ENCODE measurements around the gene MED29. TPM values are rescaled to one million over a fixed set of nuclear protein-coding genes. Genes with fewer than 3 reads are reported as not detected.

MED29 gene
- total and polyA plus RNA-seq, 2 of the 13 experiments (the other 11 are each of a cell fraction or from before 2014, with no cell fraction given): 14.0 to 19.7 TPM

DNA sequence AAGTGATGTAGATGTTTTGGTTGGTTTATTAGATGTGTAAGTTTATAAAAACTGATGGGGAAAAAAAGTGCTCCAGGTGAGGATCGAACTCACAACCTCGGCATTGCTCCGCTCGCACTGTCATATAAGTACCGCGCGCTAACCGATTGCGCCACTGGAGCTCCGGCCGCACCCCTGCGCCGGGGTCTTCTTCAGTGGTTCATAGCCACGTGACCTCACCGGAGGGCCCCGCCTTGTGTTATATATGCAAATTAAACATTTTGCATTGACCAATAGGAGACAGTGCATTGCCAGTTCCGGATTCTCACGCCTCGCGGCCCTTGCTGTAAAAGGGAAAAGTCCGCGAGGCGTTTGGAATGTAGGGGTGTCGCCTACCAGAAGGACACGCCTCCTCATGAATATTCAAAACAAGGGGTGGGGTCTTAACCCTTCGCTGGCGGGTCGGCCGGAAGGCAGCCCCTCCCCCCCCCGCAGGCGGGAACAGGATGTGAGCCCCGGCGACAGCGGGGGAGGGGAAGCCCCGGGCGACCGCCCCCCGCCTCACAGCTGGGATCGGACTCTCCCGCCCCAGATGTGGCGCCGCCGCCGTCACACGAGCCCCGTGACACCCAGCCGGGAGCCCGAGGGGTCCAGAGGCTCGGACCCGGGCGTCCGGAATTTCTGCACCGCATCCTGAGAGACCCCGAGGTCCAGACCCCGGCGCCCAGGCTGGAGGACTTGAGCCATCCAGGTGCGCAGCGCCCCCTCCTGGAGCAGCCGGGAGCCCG is 21.1 kb downstream of the MED29 start, which contains the start of gene PLEKHG2 (continued):
- TF ChIP-seq ZNF160 (CRISPR knock-in tag; IDR thresholded peaks at IDR 0.05) (no peak; the same call in 1 of the 2 replicates), EED (CRISPR knock-in tag; IDR thresholded peaks at IDR 0.05) (no peak), WIZ (CRISPR knock-in tag; IDR thresholded peaks at IDR 0.05) (no peak; the same call in 1 of the 2 replicates), ZNF724P (CRISPR knock-in tag; IDR thresholded peaks at IDR 0.05; ENCODE audit: borderline replicate concordance) (no peak), SAFB2 (CRISPR knock-in tag; IDR thresholded peaks at IDR 0.05; ENCODE audit: borderline replicate concordance, low read depth) (no peak), ZNF772 (CRISPR knock-in tag; IDR thresholded peaks at IDR 0.05) (no peak), ZNF296 (CRISPR knock-in tag; conservative IDR thresholded peaks at IDR 0.05) (no peak), ZNF512 (CRISPR knock-in tag; IDR thresholded peaks at IDR 0.05) (no peak), ZC3H13 (CRISPR knock-in tag; IDR thresholded peaks at IDR 0.05) (no peak), SAP130 (CRISPR knock-in tag; IDR thresholded peaks at IDR 0.05; ENCODE audit: low read depth) (peak; percentile 67), ZNF775 (CRISPR knock-in tag; IDR thresholded peaks at IDR 0.05; ENCODE audit: borderline replicate concordance) (no peak), ZNF766 (CRISPR knock-in tag; IDR thresholded peaks at IDR 0.05; ENCODE audit: borderline replicate concordance) (no peak), TAF15 (IDR thresholded peaks at IDR 0.05; ENCODE audit: low read depth, low read length, poor library complexity, severe bottlenecking) (no peak), RFX1 (IDR thresholded peaks at IDR 0.05) (no peak), MLLT10 (CRISPR knock-in tag; IDR thresholded peaks at IDR 0.05) (no peak), HNRNPK (IDR thresholded peaks at IDR 0.05; ENCODE audit: low read depth, low read length, poor library complexity, severe bottlenecking) (no peak)
- TF ChIP-seq, protein P1, sequence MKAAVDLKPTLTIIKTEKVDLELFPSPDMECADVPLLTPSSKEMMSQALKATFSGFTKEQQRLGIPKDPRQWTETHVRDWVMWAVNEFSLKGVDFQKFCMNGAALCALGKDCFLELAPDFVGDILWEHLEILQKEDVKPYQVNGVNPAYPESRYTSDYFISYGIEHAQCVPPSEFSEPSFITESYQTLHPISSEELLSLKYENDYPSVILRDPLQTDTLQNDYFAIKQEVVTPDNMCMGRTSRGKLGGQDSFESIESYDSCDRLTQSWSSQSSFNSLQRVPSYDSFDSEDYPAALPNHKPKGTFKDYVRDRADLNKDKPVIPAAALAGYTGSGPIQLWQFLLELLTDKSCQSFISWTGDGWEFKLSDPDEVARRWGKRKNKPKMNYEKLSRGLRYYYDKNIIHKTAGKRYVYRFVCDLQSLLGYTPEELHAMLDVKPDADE (CRISPR knock-in tag; IDR thresholded peaks at IDR 0.05): no peak
- TF ChIP-seq, protein P2, sequence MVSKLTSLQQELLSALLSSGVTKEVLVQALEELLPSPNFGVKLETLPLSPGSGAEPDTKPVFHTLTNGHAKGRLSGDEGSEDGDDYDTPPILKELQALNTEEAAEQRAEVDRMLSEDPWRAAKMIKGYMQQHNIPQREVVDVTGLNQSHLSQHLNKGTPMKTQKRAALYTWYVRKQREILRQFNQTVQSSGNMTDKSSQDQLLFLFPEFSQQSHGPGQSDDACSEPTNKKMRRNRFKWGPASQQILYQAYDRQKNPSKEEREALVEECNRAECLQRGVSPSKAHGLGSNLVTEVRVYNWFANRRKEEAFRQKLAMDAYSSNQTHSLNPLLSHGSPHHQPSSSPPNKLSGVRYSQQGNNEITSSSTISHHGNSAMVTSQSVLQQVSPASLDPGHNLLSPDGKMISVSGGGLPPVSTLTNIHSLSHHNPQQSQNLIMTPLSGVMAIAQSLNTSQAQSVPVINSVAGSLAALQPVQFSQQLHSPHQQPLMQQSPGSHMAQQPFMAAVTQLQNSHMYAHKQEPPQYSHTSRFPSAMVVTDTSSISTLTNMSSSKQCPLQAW (CRISPR knock-in tag; IDR thresholded peaks at IDR 0.05): 0 out of 2 replicates have a peak, but pooled peaks have one; percentile 30
- TF ChIP-seq, protein P3, sequence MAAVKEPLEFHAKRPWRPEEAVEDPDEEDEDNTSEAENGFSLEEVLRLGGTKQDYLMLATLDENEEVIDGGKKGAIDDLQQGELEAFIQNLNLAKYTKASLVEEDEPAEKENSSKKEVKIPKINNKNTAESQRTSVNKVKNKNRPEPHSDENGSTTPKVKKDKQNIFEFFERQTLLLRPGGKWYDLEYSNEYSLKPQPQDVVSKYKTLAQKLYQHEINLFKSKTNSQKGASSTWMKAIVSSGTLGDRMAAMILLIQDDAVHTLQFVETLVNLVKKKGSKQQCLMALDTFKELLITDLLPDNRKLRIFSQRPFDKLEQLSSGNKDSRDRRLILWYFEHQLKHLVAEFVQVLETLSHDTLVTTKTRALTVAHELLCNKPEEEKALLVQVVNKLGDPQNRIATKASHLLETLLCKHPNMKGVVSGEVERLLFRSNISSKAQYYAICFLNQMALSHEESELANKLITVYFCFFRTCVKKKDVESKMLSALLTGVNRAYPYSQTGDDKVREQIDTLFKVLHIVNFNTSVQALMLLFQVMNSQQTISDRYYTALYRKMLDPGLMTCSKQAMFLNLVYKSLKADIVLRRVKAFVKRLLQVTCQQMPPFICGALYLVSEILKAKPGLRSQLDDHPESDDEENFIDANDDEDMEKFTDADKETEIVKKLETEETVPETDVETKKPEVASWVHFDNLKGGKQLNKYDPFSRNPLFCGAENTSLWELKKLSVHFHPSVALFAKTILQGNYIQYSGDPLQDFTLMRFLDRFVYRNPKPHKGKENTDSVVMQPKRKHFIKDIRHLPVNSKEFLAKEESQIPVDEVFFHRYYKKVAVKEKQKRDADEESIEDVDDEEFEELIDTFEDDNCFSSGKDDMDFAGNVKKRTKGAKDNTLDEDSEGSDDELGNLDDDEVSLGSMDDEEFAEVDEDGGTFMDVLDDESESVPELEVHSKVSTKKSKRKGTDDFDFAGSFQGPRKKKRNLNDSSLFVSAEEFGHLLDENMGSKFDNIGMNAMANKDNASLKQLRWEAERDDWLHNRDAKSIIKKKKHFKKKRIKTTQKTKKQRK (IDR thresholded peaks at IDR 0.05; ENCODE audit: low read length): no peak
- TF ChIP-seq, protein P4, sequence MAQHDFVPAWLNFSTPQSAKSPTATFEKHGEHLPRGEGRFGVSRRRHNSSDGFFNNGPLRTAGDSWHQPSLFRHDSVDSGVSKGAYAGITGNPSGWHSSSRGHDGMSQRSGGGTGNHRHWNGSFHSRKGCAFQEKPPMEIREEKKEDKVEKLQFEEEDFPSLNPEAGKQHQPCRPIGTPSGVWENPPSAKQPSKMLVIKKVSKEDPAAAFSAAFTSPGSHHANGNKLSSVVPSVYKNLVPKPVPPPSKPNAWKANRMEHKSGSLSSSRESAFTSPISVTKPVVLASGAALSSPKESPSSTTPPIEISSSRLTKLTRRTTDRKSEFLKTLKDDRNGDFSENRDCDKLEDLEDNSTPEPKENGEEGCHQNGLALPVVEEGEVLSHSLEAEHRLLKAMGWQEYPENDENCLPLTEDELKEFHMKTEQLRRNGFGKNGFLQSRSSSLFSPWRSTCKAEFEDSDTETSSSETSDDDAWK (CRISPR knock-in tag; IDR thresholded peaks at IDR 0.05): no peak

All from HepG2 (cell line).